GM23248 (cell line): ENCODE measurements around the gene WTAP.

Experiments
- EZH2 ChIP-seq: fragments of 200-600 bp; sonication (generic); IDR thresholded peaks from 2 replicates; pipeline ENCODE4 v1.6.1; 2018; ENCODE audit warnings: antibody characterized with exemption, mild to moderate bottlenecking; ENCODE audit not compliant: insufficient read depth, poor library complexity, severe bottlenecking
- EZH2phosphoT487 ChIP-seq: fragments of 200-600 bp; sonication (generic); IDR thresholded peaks from 2 replicates; pipeline ENCODE4 v1.6.1; 2018; ENCODE audit warnings: antibody characterized with exemption, moderate library complexity, mild to moderate bottlenecking, low read depth; ENCODE audit not compliant: insufficient read depth

GRCh38 chr6:159686040-159686439 lies 41.3 kb upstream of the WTAP start:
- TF ChIP-seq EZH2phosphoT487 (no peak), EZH2 (no peak)
